Effector memory CD8-positive, alpha-beta T cell (primary cell): ENCODE data around the gene MIB1.
A peak's percentile ranks its signal among the peaks of the same experiment; 100 is the strongest.
"Not testable (repeated sequence)": the region's sequence is repeated elsewhere in the genome, so short reads cannot be mapped to it uniquely, and the experiment has no call there.

Experiments
- ATAC-seq: fragments of 150-1000 bp; cut with Tn5 transposase; replicated peaks from 2 replicates; pipeline ENCODE4 v1.10.0; 2021; ENCODE audit warnings: mild to moderate bottlenecking, moderate library complexity
- DNase-seq, 3 experiments: peaks; one replicate each; pipeline ENCODE4 v3.0.0; 2021
- H3K27ac Mint-ChIP-seq, 2 donors: one replicate each; pipeline ENCODE4 v1.8.0; 2022; ENCODE audit warnings: mild to moderate bottlenecking in 2 of 2, mixed read lengths in 2 of 2, moderate library complexity in 2 of 2
- H3K27me3 Mint-ChIP-seq, 2 donors: one replicate each; pipeline ENCODE4 v1.8.0; 2022; ENCODE audit warnings: mixed read lengths in 2 of 2
- H3K36me3 Mint-ChIP-seq: one replicate; pipeline ENCODE4 v1.8.0; 2022; ENCODE audit warnings: mild to moderate bottlenecking, moderate library complexity, mixed read lengths; ENCODE audit not compliant: insufficient read depth
- H3K4me1 Mint-ChIP-seq, 2 donors: one replicate each; pipeline ENCODE4 v1.8.0; 2022; ENCODE audit warnings: low read depth in 2 of 2, mixed read lengths in 2 of 2
- H3K4me3 Mint-ChIP-seq, 2 donors: one replicate each; pipeline ENCODE4 v1.8.0; 2022; ENCODE audit warnings: mild to moderate bottlenecking in 2 of 2, mixed read lengths in 2 of 2, moderate library complexity in 2 of 2
- H3K9me3 Mint-ChIP-seq, 2 donors: one replicate each; pipeline ENCODE4 v1.8.0; 2022; ENCODE audit warnings: mixed read lengths in 2 of 2

Gene MIB1

GRCh38 chr18:21733011-21733410, 7.6 kb upstream of the MIB1 start:
- Mint-ChIP-seq H3K9me3 (no peaks in the 10 kb centered on the region), H3K4me3 (no peak overlapping the region), H3K27me3 (no peaks in the 10 kb centered on the region), H3K36me3 (peaks cover 3% of the 10 kb centered on the region), H3K27ac (no peak overlapping the region), H3K4me1 (no peaks in the 10 kb centered on the region)
- ATAC-seq: no peak
- no peak for DNase-seq

DNA sequence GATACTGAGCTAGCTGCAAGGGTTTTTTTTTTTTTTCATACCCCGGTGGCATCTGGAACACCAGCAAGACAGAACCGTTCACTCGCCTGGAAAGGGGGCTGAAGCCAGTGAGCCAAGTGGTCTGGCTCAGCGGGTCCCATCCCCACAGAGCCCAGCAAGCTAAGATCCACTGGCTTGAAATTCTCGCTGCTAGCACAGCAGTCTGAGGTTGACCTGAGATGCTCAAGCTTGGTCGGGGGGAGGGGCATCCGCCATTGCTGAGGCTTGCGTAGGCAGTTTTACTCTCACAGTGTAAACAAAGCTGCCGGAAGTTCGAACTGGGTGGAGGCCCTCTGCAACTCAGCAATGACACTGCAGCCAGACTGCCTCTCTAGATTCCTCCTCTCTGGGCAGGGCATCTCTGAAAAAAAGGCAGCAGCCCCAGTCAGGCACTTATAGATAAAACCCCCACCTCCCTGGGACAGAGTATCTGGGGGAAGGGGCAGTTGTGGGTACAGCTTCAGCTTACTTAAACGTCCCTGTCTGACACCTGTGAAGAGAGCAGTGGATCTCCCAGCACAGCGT, 5.1 kb upstream of the MIB1 start:
- peaks cover 9% of the 10 kb centered on the region for H3K36me3 Mint-ChIP-seq
- peak; percentile 30 to 43 (median 35) for DNase-seq
- peak overlapping the region in 1 of 2 donors; percentile 22 for H3K4me3 Mint-ChIP-seq
- peak; percentile 23 for ATAC-seq
- H3K27ac Mint-ChIP-seq: peak overlapping the region in 1 of 2 donors; percentile 29
- H3K4me1 Mint-ChIP-seq: peaks cover 6 to 7% of the 10 kb centered on the region in 2 donors
- no peaks in the 10 kb centered on the region for H3K27me3 Mint-ChIP-seq
- no peaks in the 10 kb centered on the region for H3K9me3 Mint-ChIP-seq

GRCh38 chr18:21736926-21737325, 3.7 kb upstream of the MIB1 start:
- not testable (repeated sequence) for H3K4me3 Mint-ChIP-seq, H3K27ac Mint-ChIP-seq, H3K4me1 Mint-ChIP-seq, H3K9me3 Mint-ChIP-seq, DNase-seq, ATAC-seq, H3K27me3 Mint-ChIP-seq
- peaks cover 13% of the 10 kb centered on the region for H3K36me3 Mint-ChIP-seq

GRCh38 chr18:21739604-21740537, 721 bp upstream of the MIB1 start:
- no peak for ATAC-seq
- H3K9me3 Mint-ChIP-seq: no peaks in the 10 kb centered on the region
- H3K4me3 Mint-ChIP-seq: peak overlapping the region; percentile 84 to 86
- H3K27me3 Mint-ChIP-seq: no peaks in the 10 kb centered on the region
- H3K27ac Mint-ChIP-seq: peak overlapping the region; percentile 90 to 96
- peaks cover 10% of the 10 kb centered on the region for H3K36me3 Mint-ChIP-seq
- peaks cover 23 to 35% of the 10 kb centered on the region in 2 donors for H3K4me1 Mint-ChIP-seq
- no peak for DNase-seq

DNA sequence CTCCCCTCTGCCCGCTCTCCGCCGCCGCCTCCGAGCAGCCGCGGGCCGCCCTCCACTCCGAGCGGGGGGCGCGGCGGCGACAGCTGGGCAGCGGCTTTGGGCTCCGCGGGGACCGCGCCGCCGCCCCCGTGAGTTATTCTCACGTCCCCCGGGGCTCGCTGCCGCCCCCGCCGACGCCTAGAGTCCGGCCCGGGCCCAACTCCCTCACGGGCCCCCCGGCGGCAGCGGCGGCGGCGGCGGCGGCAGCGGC, 645 bp downstream of the MIB1 start:
- Mint-ChIP-seq H3K4me1 (peaks cover 26 to 39% of the 10 kb centered on the region in 2 donors), H3K9me3 (no peaks in the 10 kb centered on the region), H3K36me3 (peaks cover 10% of the 10 kb centered on the region), H3K27me3 (no peaks in the 10 kb centered on the region), H3K27ac (peak overlapping the region in 1 of 2 donors; percentile 85), H3K4me3 (peak overlapping the region; percentile 79 to 84)
- ATAC-seq (no peak), DNase-seq (no peak)

GRCh38 chr18:21741562-21742314, 1.1 kb downstream of the MIB1 start:
- H3K27me3 Mint-ChIP-seq: no peaks in the 10 kb centered on the region
- no peaks in the 10 kb centered on the region for H3K9me3 Mint-ChIP-seq
- peak; percentile 3 to 9 (median 4) for DNase-seq
- ATAC-seq: no peak
- peaks cover 29 to 43% of the 10 kb centered on the region in 2 donors for H3K4me1 Mint-ChIP-seq
- H3K36me3 Mint-ChIP-seq: peaks cover 10% of the 10 kb centered on the region
- H3K4me3 Mint-ChIP-seq: peak overlapping the region; percentile 79 to 84
- peak overlapping the region; percentile 46 to 85 for H3K27ac Mint-ChIP-seq

GRCh38 chr18:21742315-21742687, 1.7 kb downstream of the MIB1 start:
- Mint-ChIP-seq H3K9me3 (no peaks in the 10 kb centered on the region), H3K36me3 (peaks cover 10% of the 10 kb centered on the region), H3K27ac (peak overlapping the region; percentile 46 to 85), H3K27me3 (no peaks in the 10 kb centered on the region), H3K4me1 (peaks cover 31 to 49% of the 10 kb centered on the region in 2 donors), H3K4me3 (peak overlapping the region; percentile 79 to 84)
- ATAC-seq (no peak), DNase-seq (no peak)

DNA sequence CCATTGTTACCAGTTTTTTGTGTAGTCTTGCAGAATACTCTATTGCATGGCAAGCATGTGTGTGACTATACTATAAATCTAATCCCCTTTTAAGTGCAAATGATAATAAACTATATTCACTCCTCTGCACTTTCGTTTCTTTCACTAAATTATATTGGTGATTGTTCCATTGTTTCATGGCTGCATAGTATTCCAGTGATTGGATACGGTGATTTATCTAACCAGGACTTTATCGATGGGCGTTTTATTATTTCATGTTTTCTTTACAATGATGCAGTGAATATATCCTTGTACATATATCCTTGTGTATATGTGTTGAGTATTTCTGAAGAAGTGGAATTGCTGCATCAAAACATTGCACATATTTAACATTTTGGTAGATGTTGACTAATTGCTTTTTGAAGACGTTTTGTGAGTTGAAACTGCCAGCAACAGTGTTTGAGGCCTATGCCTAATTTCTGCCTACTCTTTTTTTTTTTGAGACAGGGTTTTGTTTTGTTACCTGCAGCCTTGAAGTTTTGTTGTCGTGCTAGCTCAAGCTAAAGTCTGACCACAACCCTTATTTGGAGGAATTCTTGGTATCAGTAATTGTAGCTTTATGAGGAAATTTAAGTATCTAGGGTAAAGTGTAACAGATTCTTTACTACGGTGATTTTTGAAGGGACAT, 2.7 kb downstream of the MIB1 start:
- peaks cover 38 to 59% of the 10 kb centered on the region in 2 donors for H3K4me1 Mint-ChIP-seq
- peak overlapping the region; percentile 23 to 53 for H3K27ac Mint-ChIP-seq
- no peak for DNase-seq
- no peak for ATAC-seq
- peaks cover 9% of the 10 kb centered on the region for H3K36me3 Mint-ChIP-seq
- H3K4me3 Mint-ChIP-seq: peak overlapping the region; percentile 29 to 84
- no peaks in the 10 kb centered on the region for H3K27me3 Mint-ChIP-seq
- H3K9me3 Mint-ChIP-seq: no peaks in the 10 kb centered on the region

GRCh38 chr18:21745231-21745630, 4.6 kb downstream of the MIB1 start:
- no peak for DNase-seq
- Mint-ChIP-seq H3K27ac (peak overlapping the region; percentile 6 to 9), H3K9me3 (no peaks in the 10 kb centered on the region), H3K4me3 (no peak overlapping the region), H3K36me3 (peaks cover 8% of the 10 kb centered on the region), H3K4me1 (peaks cover 36 to 56% of the 10 kb centered on the region in 2 donors), H3K27me3 (no peaks in the 10 kb centered on the region)
- no peak for ATAC-seq

GRCh38 chr18:21747268-21747667, 6.7 kb downstream of the MIB1 start:
- Mint-ChIP-seq H3K9me3 (no peaks in the 10 kb centered on the region), H3K27ac (peak overlapping the region; percentile 81 to 84), H3K4me3 (no peak overlapping the region), H3K27me3 (no peaks in the 10 kb centered on the region), H3K4me1 (peaks cover 34 to 58% of the 10 kb centered on the region in 2 donors), H3K36me3 (peaks cover 7% of the 10 kb centered on the region)
- no peak for DNase-seq
- no peak for ATAC-seq

DNA sequence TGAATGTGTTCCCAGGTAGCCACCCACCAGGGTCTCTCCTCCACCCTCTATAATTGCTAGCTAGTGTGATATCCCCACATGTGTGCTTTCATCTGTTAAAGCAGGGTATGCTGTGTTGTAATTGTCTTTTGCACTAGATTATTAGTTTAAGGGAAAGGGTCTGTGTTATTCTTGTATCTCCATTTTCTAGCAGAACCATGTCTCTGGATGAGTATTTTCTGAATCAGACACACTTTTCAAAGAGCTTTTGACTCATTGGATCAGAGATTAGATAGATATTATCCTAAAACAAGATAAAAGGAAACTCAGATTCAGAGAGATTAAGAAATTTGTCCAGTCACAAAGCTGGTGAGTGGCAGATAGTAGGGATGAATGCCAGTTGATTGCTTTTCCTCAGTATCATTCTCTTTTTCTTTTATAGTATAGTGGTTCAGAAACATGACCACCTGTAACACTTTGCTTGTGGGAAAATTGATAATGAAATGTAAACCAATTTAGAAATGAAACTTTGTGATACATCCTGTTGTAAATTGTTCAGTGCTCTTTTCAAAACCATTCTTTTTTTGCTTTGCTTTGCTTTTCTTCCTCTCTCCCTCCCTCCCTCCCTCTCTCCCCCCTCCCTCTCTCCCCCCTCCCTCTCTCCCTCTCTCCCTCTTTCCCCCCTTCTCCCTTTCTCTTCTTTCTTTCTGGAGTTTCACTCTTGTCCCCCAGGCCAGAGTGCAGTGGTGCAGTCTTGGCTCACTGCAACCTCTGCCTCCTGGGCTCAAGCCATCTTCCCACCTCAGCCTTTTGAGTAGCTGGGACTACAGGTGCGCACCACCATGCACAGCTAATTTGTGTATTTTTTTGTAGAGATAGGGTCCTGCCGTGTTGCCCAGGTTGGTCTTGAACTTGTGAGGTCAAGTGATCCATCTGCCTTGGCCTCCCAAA, 7.4 kb downstream of the MIB1 start:
- H3K36me3 Mint-ChIP-seq: peaks cover 7% of the 10 kb centered on the region
- H3K27ac Mint-ChIP-seq: peak overlapping the region; percentile 81 to 84
- DNase-seq (no peak), ATAC-seq (no peak)
- peak overlapping the region in 1 of 2 donors; percentile 37 for H3K4me3 Mint-ChIP-seq
- H3K9me3 Mint-ChIP-seq: no peaks in the 10 kb centered on the region
- H3K4me1 Mint-ChIP-seq: peaks cover 30 to 52% of the 10 kb centered on the region in 2 donors
- H3K27me3 Mint-ChIP-seq: no peaks in the 10 kb centered on the region

DNA sequence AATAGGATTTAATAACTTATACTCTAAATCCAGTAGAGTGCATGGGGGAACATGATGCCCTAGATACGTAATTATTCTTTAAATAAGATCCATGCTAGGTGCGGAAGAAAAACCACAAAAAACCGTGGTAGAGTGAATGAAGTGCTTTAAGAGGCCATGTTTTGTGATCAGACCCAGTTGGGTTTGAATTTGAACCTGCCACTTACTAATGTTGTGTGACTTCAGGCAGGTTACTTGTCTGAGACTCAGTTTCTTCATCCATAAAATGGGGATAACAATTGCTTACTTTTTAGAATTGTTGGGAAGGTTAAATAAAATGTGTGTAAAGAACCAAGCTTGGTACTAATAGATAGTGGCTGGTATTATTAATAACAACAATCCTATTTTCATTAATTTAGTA, 17.2 kb downstream of the MIB1 start:
- Mint-ChIP-seq H3K4me1 (peaks cover 12 to 28% of the 10 kb centered on the region in 2 donors), H3K9me3 (no peaks in the 10 kb centered on the region), H3K36me3 (no peaks in the 10 kb centered on the region), H3K27me3 (no peaks in the 10 kb centered on the region), H3K4me3 (no peak overlapping the region), H3K27ac (peak overlapping the region in 1 of 2 donors; percentile 47)
- DNase-seq: no peak
- no peak for ATAC-seq
